Measurements from ENCODE around the gene EEF2KMT. TPM values are rescaled to one million over a fixed set of nuclear protein-coding genes. Genes with fewer than 3 reads are reported as not detected.
"Not testable (repeated sequence)": the region's sequence is repeated elsewhere in the genome, so short reads cannot be mapped to it uniquely, and the experiment has no call there.

The EEF2KMT gene
- total and polyA plus RNA-seq, 2 of the 8 experiments (the other 6 are each of a cell fraction or from before 2014, with no cell fraction given), result 35.8 to 37.0 TPM

GRCh38 chr16:5084099-5084731, 13.4 kb downstream of the EEF2KMT start:
- not testable (repeated sequence) for H3K9me3 ChIP-seq (ENCODE audit: insufficient read depth in 2 of 2, low read depth in 1 of 2, low read length in 1 of 2); H3K79me2 ChIP-seq (ENCODE audit: control insufficient read depth in 1 of 2, insufficient read depth in 2 of 2, low read length in 2 of 2); H2BK20ac ChIP-seq (ENCODE audit: low read length); H3K4me2 ChIP-seq (ENCODE audit: insufficient read depth in 1 of 2, low read depth in 2 of 2, low read length in 2 of 2); H3K4ac ChIP-seq (replicated peaks; ENCODE audit: insufficient read length, low read depth, low read length); FAIRE-seq; H4K91ac ChIP-seq (replicated peaks; ENCODE audit: insufficient read length, low read length); H3K18ac ChIP-seq (ENCODE audit: extremely low read depth, low read length); H3K23me2 ChIP-seq (ENCODE audit: low read depth, low read length); H3K27ac ChIP-seq (ENCODE audit: low read depth, low read length); H4K8ac ChIP-seq (ENCODE audit: extremely low read depth, insufficient read depth, low read length); H2BK5ac ChIP-seq (ENCODE audit: low read depth, low read length); H2BK120ac ChIP-seq (replicated peaks; ENCODE audit: low read depth, low read length); H3K14ac ChIP-seq (ENCODE audit: insufficient read length); H3K4me3 ChIP-seq (ENCODE audit: extremely low read depth in 1 of 4, insufficient read depth in 2 of 4, low read depth in 3 of 4, low read length in 4 of 4); H3K23ac ChIP-seq (ENCODE audit: insufficient read length); H2BK12ac ChIP-seq (ENCODE audit: low read depth, low read length); H3K4me1 ChIP-seq (replicated peaks in 1 of 4; ENCODE audit: control insufficient read depth in 3 of 4, insufficient read depth in 4 of 4, low read length in 3 of 4); DNase-seq (ENCODE audit: low read depth in 1 of 2, low spot score in 2 of 2); H2AFZ ChIP-seq (ENCODE audit: low read length); H3K9ac ChIP-seq (replicated peaks in 1 of 4; ENCODE audit: extremely low read depth in 1 of 4, low read depth in 3 of 4, low read length in 3 of 4); H3K56ac ChIP-seq (replicated peaks; ENCODE audit: insufficient read length, low read depth, low read length); H4K20me1 ChIP-seq (replicated peaks in 1 of 2; ENCODE audit: control insufficient read depth in 1 of 2, insufficient read depth in 2 of 2, low read length in 2 of 2); H4K5ac ChIP-seq (ENCODE audit: insufficient read length, low read depth, low read length); H3K27me3 ChIP-seq (replicated peaks in 1 of 4; ENCODE audit: control insufficient read depth in 3 of 4, extremely low read depth in 1 of 4, insufficient read depth in 3 of 4, low read length in 3 of 4); H3K79me1 ChIP-seq (ENCODE audit: low read depth, low read length); H2AK5ac ChIP-seq (ENCODE audit: low read depth, low read length); H2BK15ac ChIP-seq (ENCODE audit: low read length)
- 72% methylated on average over 11 of the region's 11 CpGs; no CpG with 5 or more reads in 1 of the 2 experiments for WGBS, 2 experiments (ENCODE audit: extremely low coverage in 1 of 2, insufficient coverage in 1 of 2, insufficient read length in 1 of 2, insufficient replicate concordance in 2 of 2, low coverage in 1 of 2, low lambda C conversion rate in 2 of 2, missing lambda C conversion rate in 1 of 2)
- H3K36me3 ChIP-seq (ENCODE audit: control insufficient read depth in 2 of 4, insufficient read depth in 4 of 4, low read length in 3 of 4), result peaks cover 0 to 23% (median 5%) of the 10 kb centered on the region in 4 experiments; a peak in 3 of 8 replicates
- ChIA-PET CTCF (ENCODE audit: partially characterized antibody) (interaction anchor here (0.7 to 27.9 kb wide), 9 partner anchors 9 to 559 kb away, joined by 3 to 625 read pairs (median 5); partner anchors contain the start of genes ALG1 and C16orf89), POLR2A (ENCODE audit: partially characterized antibody) (interaction anchor here (1.0 to 1.6 kb wide), 3 partner anchors 12 to 115 kb away, joined by 3 read pairs; partner anchors contain the start of gene ALG1)

Measured in H1 (cell line).